C4-2B (cell line): ENCODE results near the gene MT1G.
"Not testable (repeated sequence)": the region's sequence is repeated elsewhere in the genome, so short reads cannot be mapped to it uniquely, and the experiment has no call there.

Experiments
- H3K27ac ChIP-seq: fragments of 450-650 bp; 2 replicates; pipeline ENCODE4 v1.5.1; 2017
- CTCF ChIP-seq: fragments of 450-650 bp; conservative IDR thresholded peaks from 2 replicates; pipeline ENCODE4 v1.5.1; 2017; ENCODE audit warnings: mild to moderate bottlenecking
- ZFX ChIP-seq: fragments of 450-650 bp; IDR thresholded peaks from 2 replicates; pipeline ENCODE4 v1.6.1; 2017

The MT1G gene

GRCh38 chr16:56677474-56677873, 9.6 kb upstream of the MT1G start:
- no peak overlapping the region for H3K27ac ChIP-seq
- no peak for TF ChIP-seq ZFX
- no peak for TF ChIP-seq CTCF

GRCh38 chr16:56675685-56676210, 7.9 kb upstream of the MT1G start:
- TF ChIP-seq ZFX, result no peak
- no peak for TF ChIP-seq CTCF
- no peak overlapping the region for H3K27ac ChIP-seq

GRCh38 chr16:56674570-56674969, 6.7 kb upstream of the MT1G start:
- H3K27ac ChIP-seq, result not testable (repeated sequence)

GRCh38 chr16:56673921-56674320, 6.1 kb upstream of the MT1G start:
- TF ChIP-seq ZFX (no peak), CTCF (peak; percentile 76)
- H3K27ac ChIP-seq, result no peak overlapping the region

GRCh38 chr16:56672761-56673536, 5.1 kb upstream of the MT1G start:
- no peak overlapping the region for H3K27ac ChIP-seq
- TF ChIP-seq CTCF, result no peak
- no peak for TF ChIP-seq ZFX

GRCh38 chr16:56672171-56672570, 4.3 kb upstream of the MT1G start:
- H3K27ac ChIP-seq, result not testable (repeated sequence)

GRCh38 chr16:56671691-56672090, 3.8 kb upstream of the MT1G start:
- not testable (repeated sequence) for H3K27ac ChIP-seq

- TF ChIP-seq ZFX (no peak), CTCF (no peak)
- H3K27ac ChIP-seq, result no peak overlapping the region
Observed at GRCh38 chr16:56670620-56670934, 2.7 kb upstream of the MT1G start.

- TF ChIP-seq CTCF, result no peak
- TF ChIP-seq ZFX, result no peak
- H3K27ac ChIP-seq, result no peak overlapping the region
Observed at GRCh38 chr16:56669840-56670619, 2.2 kb upstream of the MT1G start.
